ENCODE results near the gene USP24.
A peak's percentile ranks its signal among the peaks of the same experiment; 100 is the strongest.

USP24 gene

DNA sequence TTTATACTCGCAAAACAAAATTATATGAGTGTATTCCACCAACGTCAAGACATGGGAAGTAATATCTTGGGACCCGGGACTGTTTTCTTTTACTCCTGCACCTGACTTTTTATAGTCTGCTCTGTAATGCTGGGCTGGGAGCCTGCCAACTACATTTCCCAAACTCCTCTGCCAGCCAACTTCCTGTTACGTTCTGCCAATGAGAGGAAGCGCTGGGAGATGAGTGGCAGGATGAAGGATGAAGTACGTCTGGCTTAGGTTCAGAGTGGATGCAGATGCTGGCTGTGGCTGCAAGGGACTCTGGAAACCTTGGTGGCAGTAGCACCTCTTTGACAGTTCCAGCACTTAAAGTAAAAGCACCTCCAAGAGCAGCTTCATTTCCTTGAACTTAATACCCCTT lies 59.6 kb downstream of the USP24 start:
- DNase-seq: peak in 1 of 3 donors; percentile 14

DNA sequence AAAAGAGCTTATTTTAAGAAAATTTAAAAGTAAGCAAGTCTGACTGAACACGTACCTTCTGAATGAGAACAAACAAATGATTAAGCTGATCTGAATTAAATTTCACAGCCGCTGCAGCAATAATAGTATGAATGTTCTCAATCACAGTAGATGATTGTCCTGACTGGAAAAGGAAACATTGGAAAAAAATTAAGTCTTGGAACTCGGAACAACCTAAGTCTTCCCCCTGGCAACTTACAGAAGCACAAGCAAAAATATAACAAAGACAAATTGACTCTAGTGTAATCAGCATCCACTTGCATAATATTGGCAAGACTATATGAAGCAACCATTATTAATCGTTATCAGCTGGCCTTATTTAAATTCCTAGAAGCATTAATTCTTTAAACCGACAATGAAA lies 60.5 kb downstream of the USP24 start:
- 95% methylated on average over 2 of the region's 5 CpGs for WGBS (ENCODE audit: insufficient coverage)
- ChIA-PET POLR2A (interaction anchor here (1.4 kb wide), 1 partner anchor 20 kb away, joined by 3 read pairs; no protein-coding TSS in a partner anchor), CTCF (interaction anchor here (0.6 to 1.2 kb wide), 6 partner anchors 11 to 134 kb away, joined by 3 to 7 read pairs (median 4); no protein-coding TSS in a partner anchor)
- H3K9me3 ChIP-seq (ENCODE audit: control extremely low read depth in 1 of 5, control insufficient read depth in 4 of 5, insufficient read depth in 2 of 5, low read depth in 1 of 5, low read length in 4 of 5): peaks cover 0 to 2% (median 0%) of the 10 kb centered on the region in 5 experiments
- H3K27ac ChIP-seq (ENCODE audit: insufficient read depth in 1 of 2, low read depth in 1 of 2, low read length in 2 of 2, poor library complexity in 1 of 2, severe bottlenecking in 2 of 2): no peak overlapping the region
- no peak overlapping the region for H3K4me3 ChIP-seq (ENCODE audit: control insufficient read depth in 1 of 7, extremely low read depth in 1 of 7, insufficient read depth in 4 of 7, low read depth in 2 of 7, low read length in 6 of 7)
- H3K4me1 ChIP-seq (ENCODE audit: control extremely low read depth in 1 of 4, control insufficient read depth in 4 of 4, insufficient read depth in 4 of 4, low read length in 3 of 4): peaks cover 0 to 13% (median 10%) of the 10 kb centered on the region in 4 experiments
- no peaks in the 10 kb centered on the region for H3K27me3 ChIP-seq (replicated peaks in 2 of 5; ENCODE audit: control insufficient read depth in 4 of 5, insufficient read depth in 5 of 5, low read length in 4 of 5)
- DNase-seq: no peak
- H3K36me3 ChIP-seq (ENCODE audit: control insufficient read depth in 4 of 4, insufficient read depth in 4 of 4, low read length in 3 of 4): peaks cover 35 to 74% (median 50%) of the 10 kb centered on the region in 4 experiments

More for the DNA sequence above, 59.6 kb downstream of the USP24 start:
- CTCF ChIA-PET: interaction anchor here (1.3 kb wide), 1 partner anchor 39 kb away, joined by 3 read pairs; no protein-coding TSS in a partner anchor
- POLR2A ChIA-PET: no interaction called here
- Histone ChIP-seq H3K27ac (ENCODE audit: insufficient read depth in 1 of 2, low read depth in 1 of 2, low read length in 2 of 2, poor library complexity in 1 of 2, severe bottlenecking in 2 of 2) (no peak overlapping the region), H3K27me3 (replicated peaks in 2 of 5; ENCODE audit: control insufficient read depth in 4 of 5, insufficient read depth in 5 of 5, low read length in 4 of 5) (no peaks in the 10 kb centered on the region), H3K9me3 (ENCODE audit: control extremely low read depth in 1 of 5, control insufficient read depth in 4 of 5, insufficient read depth in 2 of 5, low read depth in 1 of 5, low read length in 4 of 5) (peaks cover 0 to 2% (median 0%) of the 10 kb centered on the region in 5 experiments), H3K36me3 (ENCODE audit: control insufficient read depth in 4 of 4, insufficient read depth in 4 of 4, low read length in 3 of 4) (peaks cover 31 to 77% (median 55%) of the 10 kb centered on the region in 4 experiments), H3K4me3 (ENCODE audit: control insufficient read depth in 1 of 7, extremely low read depth in 1 of 7, insufficient read depth in 4 of 7, low read depth in 2 of 7, low read length in 6 of 7) (no peak overlapping the region), H3K4me1 (ENCODE audit: control extremely low read depth in 1 of 4, control insufficient read depth in 4 of 4, insufficient read depth in 4 of 4, low read length in 3 of 4) (peaks cover 0 to 13% (median 10%) of the 10 kb centered on the region in 4 experiments)
- no CpG with 5 or more reads among the region's 6 CpGs for WGBS (ENCODE audit: insufficient coverage)

DNA sequence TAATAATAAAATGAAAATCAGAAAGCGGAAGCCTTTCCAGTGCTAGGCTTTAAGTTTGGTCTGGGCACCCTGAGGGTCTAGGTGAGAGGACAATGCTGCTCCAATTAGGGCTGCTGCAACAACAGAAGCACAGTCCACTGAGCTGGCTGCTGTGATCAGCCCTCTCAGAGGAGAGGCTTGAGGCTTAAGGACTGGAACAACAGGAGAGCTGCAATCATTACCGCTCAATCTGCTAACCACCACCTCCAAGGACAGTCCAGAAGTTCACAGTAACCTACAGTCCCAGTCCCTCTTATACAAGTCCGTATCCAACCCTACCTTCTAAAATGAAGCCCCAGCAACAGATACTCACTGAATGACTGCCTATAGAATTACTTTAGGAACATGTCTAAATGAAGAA lies 62.1 kb downstream of the USP24 start:
- H3K9me3 ChIP-seq (ENCODE audit: control extremely low read depth in 1 of 5, control insufficient read depth in 4 of 5, insufficient read depth in 2 of 5, low read depth in 1 of 5, low read length in 4 of 5): peaks cover 0 to 2% (median 0%) of the 10 kb centered on the region in 5 experiments
- H3K4me3 ChIP-seq (ENCODE audit: control insufficient read depth in 1 of 7, extremely low read depth in 1 of 7, insufficient read depth in 4 of 7, low read depth in 2 of 7, low read length in 6 of 7): no peak overlapping the region
- peaks cover 0 to 13% (median 10%) of the 10 kb centered on the region in 4 experiments for H3K4me1 ChIP-seq (ENCODE audit: control extremely low read depth in 1 of 4, control insufficient read depth in 4 of 4, insufficient read depth in 4 of 4, low read length in 3 of 4)
- H3K27ac ChIP-seq (ENCODE audit: insufficient read depth in 1 of 2, low read depth in 1 of 2, low read length in 2 of 2, poor library complexity in 1 of 2, severe bottlenecking in 2 of 2): peak overlapping the region in 1 of 2 experiments; percentile 8
- peaks cover 31 to 66% (median 46%) of the 10 kb centered on the region in 4 experiments for H3K36me3 ChIP-seq (ENCODE audit: control insufficient read depth in 4 of 4, insufficient read depth in 4 of 4, low read length in 3 of 4)
- CTCF ChIA-PET: interaction anchor here (0.6 to 2.5 kb wide), 4 partner anchors 10 to 125 kb away, joined by 3 to 9 read pairs (median 4); no protein-coding TSS in a partner anchor
- DNase-seq: no peak
- no peaks in the 10 kb centered on the region for H3K27me3 ChIP-seq (replicated peaks in 2 of 5; ENCODE audit: control insufficient read depth in 4 of 5, insufficient read depth in 5 of 5, low read length in 4 of 5)
- WGBS (ENCODE audit: insufficient coverage): 100% methylated on average over 1 of the region's 3 CpGs
- POLR2A ChIA-PET: no interaction called here

DNA sequence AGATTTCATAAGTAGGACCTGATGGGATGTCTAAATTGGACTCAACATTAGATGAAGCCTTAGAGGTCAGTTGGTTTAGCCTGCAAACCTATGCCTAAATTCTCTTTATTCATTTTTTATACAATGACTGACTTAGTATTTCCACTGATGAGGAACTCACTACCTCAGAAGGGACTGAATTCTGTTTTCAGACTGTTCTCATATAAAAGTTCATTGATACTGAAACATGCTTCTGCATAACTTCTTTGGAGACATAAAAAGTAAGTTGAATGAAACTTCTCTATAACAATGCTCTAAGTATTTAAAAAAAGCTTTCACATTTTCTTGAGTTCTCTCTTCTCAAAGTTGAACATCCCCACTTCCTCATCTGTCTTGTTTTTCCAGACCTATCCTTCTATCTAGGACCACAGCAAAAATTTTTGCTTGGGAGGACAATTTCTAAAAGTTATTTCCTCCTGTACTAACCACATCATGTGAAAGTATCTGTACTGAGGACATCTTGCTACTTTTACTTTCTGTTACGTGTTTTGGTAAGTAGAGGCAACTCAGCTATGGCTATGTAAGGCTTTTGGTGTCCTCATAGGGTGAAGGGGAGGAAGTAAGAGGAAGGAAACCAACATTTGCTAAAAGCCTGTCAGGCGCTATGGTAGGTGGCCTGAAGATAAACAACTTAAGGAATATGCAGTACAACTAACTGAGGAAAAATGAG lies 64.1 kb downstream of the USP24 start:
- H3K36me3 ChIP-seq (ENCODE audit: control insufficient read depth in 4 of 4, insufficient read depth in 4 of 4, low read length in 3 of 4): peaks cover 30 to 68% (median 48%) of the 10 kb centered on the region in 4 experiments

DNA sequence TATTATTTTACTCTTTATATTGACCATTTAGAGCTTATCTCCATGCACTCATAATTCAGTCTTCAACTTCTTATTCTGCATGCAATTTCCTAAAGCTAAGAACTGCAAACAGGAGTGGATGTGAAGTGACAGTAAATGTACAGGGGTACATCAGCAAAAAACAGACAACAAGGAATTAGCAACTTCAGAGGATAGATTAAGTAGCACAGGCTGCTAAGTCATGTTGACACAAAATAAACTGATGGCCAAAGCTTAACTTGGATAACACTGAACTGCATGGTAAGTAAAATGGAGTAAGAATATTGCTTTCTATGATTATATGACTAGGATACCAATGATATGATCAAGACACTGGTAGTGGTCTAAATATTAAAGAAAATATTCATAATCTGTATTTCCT lies 66.5 kb downstream of the USP24 start:
- Histone ChIP-seq H3K36me3 (ENCODE audit: control insufficient read depth in 4 of 4, insufficient read depth in 4 of 4, low read length in 3 of 4) (peaks cover 16 to 65% (median 43%) of the 10 kb centered on the region in 4 experiments), H3K4me3 (ENCODE audit: control insufficient read depth in 1 of 7, extremely low read depth in 1 of 7, insufficient read depth in 4 of 7, low read depth in 2 of 7, low read length in 6 of 7) (no peak overlapping the region), H3K27ac (ENCODE audit: insufficient read depth in 1 of 2, low read depth in 1 of 2, low read length in 2 of 2, poor library complexity in 1 of 2, severe bottlenecking in 2 of 2) (no peak overlapping the region), H3K9me3 (ENCODE audit: control extremely low read depth in 1 of 5, control insufficient read depth in 4 of 5, insufficient read depth in 2 of 5, low read depth in 1 of 5, low read length in 4 of 5) (no peaks in the 10 kb centered on the region), H3K27me3 (replicated peaks in 2 of 5; ENCODE audit: control insufficient read depth in 4 of 5, insufficient read depth in 5 of 5, low read length in 4 of 5) (no peaks in the 10 kb centered on the region), H3K4me1 (ENCODE audit: control extremely low read depth in 1 of 4, control insufficient read depth in 4 of 4, insufficient read depth in 4 of 4, low read length in 3 of 4) (peaks cover 0 to 13% (median 10%) of the 10 kb centered on the region in 4 experiments)
- DNase-seq: no peak
- ChIA-PET CTCF (interaction anchor here (0.6 to 1.7 kb wide), 4 partner anchors 10 to 130 kb away, joined by 3 to 6 read pairs (median 4); no protein-coding TSS in a partner anchor), POLR2A (interaction anchor here (0.8 kb wide), 1 partner anchor 10 kb away, joined by 4 read pairs; no protein-coding TSS in a partner anchor)

More for the DNA sequence above, 64.1 kb downstream of the USP24 start:
- DNase-seq: peak in 2 of 3 donors; percentile 38 to 46
- WGBS (ENCODE audit: insufficient coverage): 29% methylated on average over 2 of the region's 2 CpGs
- POLR2A ChIA-PET: interaction anchor here (0.6 to 0.7 kb wide), 2 partner anchors 1327 to 1434 kb away, joined by 3 to 5 read pairs; no protein-coding TSS in a partner anchor
- CTCF ChIA-PET: interaction anchor here (1.0 to 2.5 kb wide), 2 partner anchors 8 to 9 kb away, joined by 3 to 9 read pairs; no protein-coding TSS in a partner anchor
- peaks cover 0 to 2% (median 0%) of the 10 kb centered on the region in 5 experiments for H3K9me3 ChIP-seq (ENCODE audit: control extremely low read depth in 1 of 5, control insufficient read depth in 4 of 5, insufficient read depth in 2 of 5, low read depth in 1 of 5, low read length in 4 of 5)
- H3K27me3 ChIP-seq (replicated peaks in 2 of 5; ENCODE audit: control insufficient read depth in 4 of 5, insufficient read depth in 5 of 5, low read length in 4 of 5): no peaks in the 10 kb centered on the region
- H3K27ac ChIP-seq (ENCODE audit: insufficient read depth in 1 of 2, low read depth in 1 of 2, low read length in 2 of 2, poor library complexity in 1 of 2, severe bottlenecking in 2 of 2): peak overlapping the region in 1 of 2 experiments; percentile 62
- peaks cover 0 to 13% (median 10%) of the 10 kb centered on the region in 4 experiments for H3K4me1 ChIP-seq (ENCODE audit: control extremely low read depth in 1 of 4, control insufficient read depth in 4 of 4, insufficient read depth in 4 of 4, low read length in 3 of 4)
- H3K4me3 ChIP-seq (ENCODE audit: control insufficient read depth in 1 of 7, extremely low read depth in 1 of 7, insufficient read depth in 4 of 7, low read depth in 2 of 7, low read length in 6 of 7): peak overlapping the region in 1 of 7 experiments; percentile 20

DNA sequence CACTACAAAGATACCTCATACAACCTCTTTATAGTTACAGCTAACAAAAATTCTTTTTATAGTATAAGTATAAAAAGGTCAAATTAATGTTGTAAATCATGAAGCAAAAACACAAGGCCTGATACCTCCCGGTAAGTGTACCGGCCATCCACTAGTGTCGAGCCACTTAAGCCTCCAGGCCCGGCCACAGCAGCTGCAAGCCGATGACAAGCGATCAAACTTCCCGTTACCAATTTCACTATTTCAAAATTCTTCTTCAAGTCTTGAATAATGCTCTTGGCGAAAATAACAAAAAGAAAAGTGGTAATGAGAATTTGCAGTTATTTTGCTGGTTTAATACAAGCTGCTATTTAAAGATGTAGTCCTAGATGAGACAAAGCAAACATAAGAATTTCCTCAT lies 67.6 kb downstream of the USP24 start:
- H3K27ac ChIP-seq (ENCODE audit: insufficient read depth in 1 of 2, low read depth in 1 of 2, low read length in 2 of 2, poor library complexity in 1 of 2, severe bottlenecking in 2 of 2): no peak overlapping the region
- H3K9me3 ChIP-seq (ENCODE audit: control extremely low read depth in 1 of 5, control insufficient read depth in 4 of 5, insufficient read depth in 2 of 5, low read depth in 1 of 5, low read length in 4 of 5): no peaks in the 10 kb centered on the region
- no peaks in the 10 kb centered on the region for H3K27me3 ChIP-seq (replicated peaks in 2 of 5; ENCODE audit: control insufficient read depth in 4 of 5, insufficient read depth in 5 of 5, low read length in 4 of 5)
- DNase-seq: no peak
- H3K4me1 ChIP-seq (ENCODE audit: control extremely low read depth in 1 of 4, control insufficient read depth in 4 of 4, insufficient read depth in 4 of 4, low read length in 3 of 4): peaks cover 0 to 13% (median 10%) of the 10 kb centered on the region in 4 experiments
- WGBS (ENCODE audit: insufficient coverage): 100% methylated on average over 3 of the region's 8 CpGs
- CTCF ChIA-PET: interaction anchor here (0.8 to 1.7 kb wide), 5 partner anchors 9 to 1438 kb away, joined by 3 to 6 read pairs (median 4); no protein-coding TSS in a partner anchor
- peaks cover 18 to 67% (median 47%) of the 10 kb centered on the region in 4 experiments for H3K36me3 ChIP-seq (ENCODE audit: control insufficient read depth in 4 of 4, insufficient read depth in 4 of 4, low read length in 3 of 4)
- H3K4me3 ChIP-seq (ENCODE audit: control insufficient read depth in 1 of 7, extremely low read depth in 1 of 7, insufficient read depth in 4 of 7, low read depth in 2 of 7, low read length in 6 of 7): no peak overlapping the region
- POLR2A ChIA-PET: interaction anchor here (0.8 kb wide), 1 partner anchor 11 kb away, joined by 4 read pairs; no protein-coding TSS in a partner anchor

All from common myeloid progenitor, CD34-positive (primary cell).